HepG2 (cell line): ENCODE data around the gene HOMEZ. TPM values are rescaled to one million over a fixed set of nuclear protein-coding genes. Genes with fewer than 3 reads are reported as not detected.

ENCODE experiments used
- ATAC-seq: fragments of 200-7000 bp; cut with Tn5 transposase; 3 replicates; pipeline ENCODE4 v1.9.1; 2020; ENCODE audit warnings: mild to moderate bottlenecking, moderate library complexity
- BruUV-seq: library from RNA; stranded (reverse); fragments of 400-500 nt; replicated peaks from 2 replicates; lab custom pipeline; 2021; lab: Mats Ljungman, UMichigan
- CTCF ChIA-PET: fragments of 300-600 bp; formaldehyde crosslinking; extraction: SDS; loops from one replicate; lab custom pipeline; 2021; ENCODE audit warnings: low total read pairs, inconsistent platforms, low intra/inter-chr PET ratio; lab: Yijun Ruan, JAX
- POLR2A ChIA-PET: fragments of 350-600 bp; sonication (Branson Sonifier 250); formaldehyde crosslinking; loops from one replicate; lab custom pipeline; 2020; ENCODE audit warnings: antibody characterized with exemption, inconsistent platforms; lab: Yijun Ruan, JAX
- DNase-seq: peaks from one replicate; pipeline ENCODE4 v3.0.0-alpha.2; 2015; ENCODE audit warnings: low spot score
- FAIRE-seq: peaks from 3 replicates; lab custom pipeline; 2011; peaks lifted over from hg19 to GRCh38; lab: Jason Lieb, UNC
- H2AFZ ChIP-seq: one replicate; pipeline ENCODE4 v1.6.1; 2011; ENCODE audit warnings: low read length, inconsistent platforms
- H3K27ac ChIP-seq: fragments of 300-600 bp; 3 replicates; pipeline ENCODE4 v1.8.0; 2011; ENCODE audit warnings: mixed run types, mild to moderate bottlenecking, mixed read lengths, low read length, inconsistent platforms; ENCODE audit not compliant: insufficient read depth; ENCODE audit errors: extremely low read length
- H3K27me3 ChIP-seq, 2 experiments: fragments of 200-600 bp in 1 of 2; 2 replicates in 1 of 2; 3 replicates in 1 of 2; pipeline versions ENCODE4 v1.6.0 to v1.8.0; 2011; ENCODE audit warnings: low read length in 2 of 2, mild to moderate bottlenecking in 2 of 2, moderate library complexity in 2 of 2, inconsistent platforms in 1 of 2; ENCODE audit not compliant: insufficient read depth in 2 of 2, control insufficient read depth in 1 of 2
- H3K36me3 ChIP-seq, 2 experiments: fragments of 200-600 bp in 1 of 2; replicated peaks in 1 of 2; 2 replicates in 1 of 2; 3 replicates in 1 of 2; pipeline versions ENCODE4 v1.5.1 to v1.8.0; 2011; ENCODE audit warnings: low read length in 2 of 2, inconsistent platforms in 1 of 2; ENCODE audit not compliant: insufficient read depth in 2 of 2, control insufficient read depth in 1 of 2
- H3K4me1 ChIP-seq: 2 replicates; pipeline ENCODE4 v1.5.1; 2012; ENCODE audit warnings: low read length, inconsistent platforms; ENCODE audit not compliant: insufficient read depth
- H3K4me2 ChIP-seq: 2 replicates; pipeline ENCODE4 v1.6.0; 2011; ENCODE audit warnings: low read depth, low read length, inconsistent platforms
- H3K4me3 ChIP-seq, 3 experiments: fragments of 200-600 bp in 1 of 3; sonication (generic), shearing (Covaris generic) in 1 of 3; replicated peaks in 1 of 3; 2 replicates each; pipeline ENCODE4 v1.5.1; 2011 to 2016; ENCODE audit warnings: low read length in 3 of 3, inconsistent platforms in 2 of 3, low read depth in 2 of 3, mild to moderate bottlenecking in 2 of 3, control low read depth in 1 of 3, mixed read lengths in 1 of 3; ENCODE audit not compliant: insufficient read depth in 1 of 3
- H3K79me2 ChIP-seq: one replicate; pipeline ENCODE4 v1.6.1; 2011; ENCODE audit warnings: low read length, inconsistent platforms; ENCODE audit not compliant: insufficient read depth
- H3K9ac ChIP-seq: 2 replicates; pipeline ENCODE4 v1.6.0; 2011; ENCODE audit warnings: mild to moderate bottlenecking, low read depth, low read length, inconsistent platforms; ENCODE audit not compliant: insufficient read depth
- H3K9me3 ChIP-seq: 2 replicates; pipeline ENCODE4 v1.5.1; 2012; ENCODE audit warnings: mild to moderate bottlenecking, low read length
- H4K20me1 ChIP-seq: 2 replicates; pipeline ENCODE4 v1.6.0; 2011; ENCODE audit warnings: inconsistent platforms, mild to moderate bottlenecking, low read length, moderate library complexity; ENCODE audit not compliant: insufficient read depth
- AHR ChIP-seq: IDR thresholded peaks from 2 replicates; pipeline ENCODE4 v1.6.1; 2018; ENCODE audit warnings: missing genetic modification reagents, missing compliant biosample characterization
- CREB1 ChIP-seq, 2 experiments: fragments of 450-650 bp in 1 of 2; IDR thresholded peaks; 2 replicates each; pipeline ENCODE4 v1.6.1; 2016 to 2017; ENCODE audit warnings: control low read depth in 1 of 2, mild to moderate bottlenecking in 1 of 2, missing compliant biosample characterization in 1 of 2, missing genetic modification characterization in 1 of 2
- EP300 ChIP-seq, 3 experiments: sonication (generic) in 1 of 3; formaldehyde crosslinking in 1 of 3; IDR thresholded peaks; 2 replicates each; pipeline versions ENCODE4 v1.5.1 to v1.6.1; 2011 to 2020; ENCODE audit warnings: low read depth in 2 of 3, low read length in 2 of 3, borderline replicate concordance in 1 of 3, improper control_type of control experiment in 1 of 3, mild to moderate bottlenecking in 1 of 3, missing genetic modification reagents in 1 of 3, moderate library complexity in 1 of 3
- GATAD2A ChIP-seq: IDR thresholded peaks from 2 replicates; pipeline ENCODE4 v1.6.1; 2016
- HIVEP1 ChIP-seq: sonication (generic); formaldehyde crosslinking; IDR thresholded peaks from 2 replicates; pipeline ENCODE4 v1.4.0; 2020; ENCODE audit warnings: mild to moderate bottlenecking, missing genetic modification reagents
- HNRNPK ChIP-seq: fragments of 200-400 bp; formaldehyde crosslinking; IDR thresholded peaks from 2 replicates; pipeline ENCODE4 v1.6.1; 2018; ENCODE audit warnings: low read length, low read depth, moderate library complexity, mild to moderate bottlenecking; ENCODE audit not compliant: poor library complexity, severe bottlenecking
- KLF16 ChIP-seq, 2 experiments: sonication (generic) in 1 of 2; formaldehyde crosslinking in 1 of 2; IDR thresholded peaks; 2 replicates each; pipeline versions ENCODE4 v1.6.1 to v1.8.0; 2016 to 2023; ENCODE audit warnings: missing genetic modification reagents in 2 of 2, missing compliant biosample characterization in 1 of 2
- NFIB ChIP-seq: sonication (generic); formaldehyde crosslinking; IDR thresholded peaks from 2 replicates; pipeline ENCODE4 v1.9.0; 2021; ENCODE audit warnings: missing genetic modification reagents, mild to moderate bottlenecking, borderline replicate concordance
- RAD51 ChIP-seq: fragments of 450-650 bp; IDR thresholded peaks from 2 replicates; pipeline ENCODE4 v1.6.1; 2016; ENCODE audit warnings: borderline replicate concordance
- SMC3 ChIP-seq: IDR thresholded peaks from 2 replicates; pipeline ENCODE4 v1.6.1; 2011; ENCODE audit warnings: low read length, improper control_type of control experiment
- XBP1 ChIP-seq: sonication (generic); formaldehyde crosslinking; IDR thresholded peaks from 2 replicates; pipeline ENCODE4 v1.5.0; 2020; ENCODE audit warnings: missing genetic modification reagents
- ZNF264 ChIP-seq: sonication (generic); formaldehyde crosslinking; IDR thresholded peaks from 2 replicates; pipeline ENCODE4 v1.4.0; 2020; ENCODE audit warnings: missing genetic modification reagents
- ZNF431 ChIP-seq: sonication (generic); formaldehyde crosslinking; IDR thresholded peaks from 2 replicates; pipeline ENCODE4 v1.9.0; 2022; ENCODE audit warnings: missing genetic modification reagents, low read depth, mild to moderate bottlenecking, borderline replicate concordance
- ZNF598 ChIP-seq: sonication (generic); formaldehyde crosslinking; IDR thresholded peaks from 2 replicates; pipeline ENCODE4 v1.5.1; 2020; ENCODE audit warnings: mild to moderate bottlenecking, missing genetic modification reagents, borderline replicate concordance
- ZNF607 ChIP-seq: sonication (generic); formaldehyde crosslinking; IDR thresholded peaks from 2 replicates; pipeline ENCODE4 v1.5.1; 2020; ENCODE audit warnings: missing genetic modification reagents, mild to moderate bottlenecking, borderline replicate concordance
- ZNF790 ChIP-seq: sonication (generic); formaldehyde crosslinking; IDR thresholded peaks from 2 replicates; pipeline ENCODE4 v1.8.0; 2022; ENCODE audit warnings: missing genetic modification reagents, mild to moderate bottlenecking, borderline replicate concordance
- ZSCAN22 ChIP-seq: sonication (generic); formaldehyde crosslinking; IDR thresholded peaks from 2 replicates; pipeline ENCODE4 v1.4.0; 2020; ENCODE audit warnings: mild to moderate bottlenecking, missing genetic modification reagents
- WGBS: methylation state at CpG from one replicate; pipeline ENCODE4 v1.1.6; 2017; ENCODE audit warnings: low lambda C conversion rate; 5-methylcytosine and 5-hydroxymethylcytosine counted together
- in situ Hi-C: cut with HindIII; loops from 2 replicates; pipeline ENCODE4 v1.10.0; 2017; ENCODE audit warnings: low pct_unique_long_range_greater_than_20kb; ENCODE audit not compliant: extremely low pct_ligation_motif_present
- intact Hi-C: fragments of 100-400 bp; cut with micrococcal nuclease; formaldehyde crosslinking; loops from one replicate; pipeline ENCODE4 v1.10.0; 2022; ENCODE audit not compliant: unreplicated experiment
- polyA plus RNA-seq, 8 experiments: library from polyadenylated mRNA; depleted of rRNA in 3 of 8; stranded (reverse) in 7 of 8; unstranded in 1 of 8; fragments of >200 nt; fragmentation: Illumina TruSeq in 4 of 8; extraction: Trizol in 4 of 8; gene quantifications; 2 replicates each; pipeline versions ENCODE4 v1.2.1 to v1.2.3, GENCODE V29; 2011 to 2016; ENCODE audit warnings: low read depth in 4 of 8, missing spikeins in 1 of 8, mixed read lengths in 1 of 8; ENCODE audit not compliant: insufficient read depth in 1 of 8
- total RNA-seq, 5 experiments: library from RNA; depleted of rRNA; stranded (reverse); fragments of >200 nt; fragmentation: Illumina TruSeq; extraction: Trizol; gene quantifications; 2 replicates each; pipeline ENCODE4 v1.2.3, GENCODE V29; 2016; ENCODE audit warnings: low read depth in 1 of 5
- TF ChIP-seq, protein P1 (sequence below): sonication (generic); formaldehyde crosslinking; IDR thresholded peaks from 2 replicates; pipeline ENCODE4 v1.8.0; 2022; ENCODE audit warnings: missing genetic modification reagents, mild to moderate bottlenecking, moderate library complexity, borderline replicate concordance

The HOMEZ gene
- total and polyA plus RNA-seq, 2 of the 13 experiments (the other 11 are each of a cell fraction or from before 2014, with no cell fraction given) = 14.5 to 31.8 TPM

DNA sequence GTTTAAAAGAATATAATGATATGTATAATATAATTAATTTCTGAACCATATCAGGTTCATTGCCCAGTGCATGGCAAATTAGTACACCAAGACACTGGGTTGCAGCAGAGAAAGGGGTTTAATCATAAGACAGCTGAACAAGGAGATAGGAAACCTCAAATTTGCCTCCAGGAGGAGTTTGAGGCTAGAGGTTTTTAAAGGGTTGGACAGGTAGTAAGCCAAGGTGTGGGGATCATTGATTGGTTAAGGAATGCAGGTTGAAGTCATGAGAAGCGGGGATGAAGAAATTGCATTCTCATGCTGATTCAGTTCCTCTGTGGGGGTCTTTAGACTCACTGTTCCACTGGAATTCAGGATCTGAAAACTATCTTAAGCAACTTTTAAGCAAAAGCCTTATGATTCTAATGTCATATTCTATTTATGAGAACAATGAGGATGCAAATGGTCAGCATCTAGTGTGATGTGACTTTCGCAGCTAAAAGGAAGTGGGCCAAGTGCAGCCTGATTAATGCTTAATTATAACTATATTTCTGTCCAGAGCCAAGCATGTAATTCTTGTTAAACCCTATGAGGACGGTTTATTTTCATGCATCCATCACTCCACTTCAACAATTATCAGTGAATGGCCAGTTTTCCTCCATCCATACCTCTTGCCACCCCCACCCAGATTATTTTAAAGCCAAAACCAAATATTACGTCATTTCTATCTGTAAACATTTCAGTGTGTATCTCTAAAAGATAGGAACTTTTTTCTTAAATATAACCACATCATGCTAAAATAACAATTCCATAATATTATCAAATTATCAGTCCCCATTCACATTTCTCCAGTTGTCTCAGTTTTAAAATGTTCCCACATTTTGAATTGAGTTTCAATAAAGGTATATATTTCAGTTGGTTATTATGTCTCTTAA lies 33.3 kb downstream of the HOMEZ start (continued):
- TF ChIP-seq, protein P1, sequence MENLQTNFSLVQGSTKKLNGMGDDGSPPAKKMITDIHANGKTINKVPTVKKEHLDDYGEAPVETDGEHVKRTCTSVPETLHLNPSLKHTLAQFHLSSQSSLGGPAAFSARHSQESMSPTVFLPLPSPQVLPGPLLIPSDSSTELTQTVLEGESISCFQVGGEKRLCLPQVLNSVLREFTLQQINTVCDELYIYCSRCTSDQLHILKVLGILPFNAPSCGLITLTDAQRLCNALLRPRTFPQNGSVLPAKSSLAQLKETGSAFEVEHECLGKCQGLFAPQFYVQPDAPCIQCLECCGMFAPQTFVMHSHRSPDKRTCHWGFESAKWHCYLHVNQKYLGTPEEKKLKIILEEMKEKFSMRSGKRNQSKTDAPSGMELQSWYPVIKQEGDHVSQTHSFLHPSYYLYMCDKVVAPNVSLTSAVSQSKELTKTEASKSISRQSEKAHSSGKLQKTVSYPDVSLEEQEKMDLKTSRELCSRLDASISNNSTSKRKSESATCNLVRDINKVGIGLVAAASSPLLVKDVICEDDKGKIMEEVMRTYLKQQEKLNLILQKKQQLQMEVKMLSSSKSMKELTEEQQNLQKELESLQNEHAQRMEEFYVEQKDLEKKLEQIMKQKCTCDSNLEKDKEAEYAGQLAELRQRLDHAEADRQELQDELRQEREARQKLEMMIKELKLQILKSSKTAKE (CRISPR knock-in tag) = no peak
- TF ChIP-seq CREB1 (IDR thresholded peaks at IDR 0.05) = peak; percentile 73
- TF ChIP-seq CREB1 (CRISPR knock-in tag; IDR thresholded peaks at IDR 0.05) = no peak
- no peak for TF ChIP-seq ZNF607 (CRISPR knock-in tag)
- no peak for TF ChIP-seq NFIB
- no peak for TF ChIP-seq ZNF790 (CRISPR knock-in tag)

DNA sequence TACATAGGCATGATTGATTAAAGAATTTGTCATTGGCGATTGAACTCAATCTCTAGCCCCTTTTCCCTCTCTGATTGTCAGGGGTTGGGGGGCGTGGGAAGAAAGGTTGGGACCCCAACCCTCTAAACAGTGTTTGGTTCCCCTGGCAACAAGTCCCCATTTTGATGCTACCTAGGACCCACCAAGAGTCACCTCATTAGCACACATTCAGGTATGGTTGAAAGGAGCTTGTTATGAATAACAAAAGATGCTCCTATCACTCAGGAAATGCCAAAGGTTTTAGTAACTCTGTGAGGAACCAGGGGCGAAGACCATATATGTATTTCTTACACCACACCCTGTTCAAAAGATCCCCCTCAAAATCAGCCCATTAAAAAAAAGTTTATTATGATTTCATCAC lies 33.9 kb downstream of the HOMEZ start:
- ATAC-seq = no peak
- Histone ChIP-seq H3K4me2 (no peak overlapping the region), H3K9me3 (no peaks in the 10 kb centered on the region), H3K79me2 (no peaks in the 10 kb centered on the region), H3K36me3 (no peaks in the 10 kb centered on the region), H4K20me1 (no peaks in the 10 kb centered on the region), H3K9ac (no peak overlapping the region), H3K4me1 (no peaks in the 10 kb centered on the region), H3K27ac (no peak overlapping the region), H3K27me3 (no peaks in the 10 kb centered on the region), H3K4me3 (no peak overlapping the region), H2AFZ (no peak overlapping the region)
- no peak for DNase-seq
- 24% methylated on average over 3 of the region's 3 CpGs for WGBS
- in situ Hi-C loops (no loop called here), intact Hi-C loops (no loop called here)
- ChIA-PET POLR2A (no interaction called here), CTCF (no interaction called here)
- no TSS peak for BruUV-seq
- TF ChIP-seq KLF16 (CRISPR knock-in tag; IDR thresholded peaks at IDR 0.05) = no peak
- no peak for TF ChIP-seq ZNF264
- TF ChIP-seq HIVEP1 (CRISPR knock-in tag) = no peak
- no peak for TF ChIP-seq ZSCAN22 (CRISPR knock-in tag)
- no peak for TF ChIP-seq GATAD2A
- TF ChIP-seq EP300 (IDR thresholded peaks at IDR 0.05; ENCODE audit: low read depth in 2 of 2, low read length in 2 of 2) = no peak
- no peak for TF ChIP-seq EP300 (CRISPR knock-in tag; IDR thresholded peaks at IDR 0.05; ENCODE audit: borderline replicate concordance)
- no peak for TF ChIP-seq XBP1
- no peak for TF ChIP-seq RAD51
- no peak for TF ChIP-seq HNRNPK
- no peak for TF ChIP-seq ZNF598 (CRISPR knock-in tag)
- TF ChIP-seq ZNF431 (CRISPR knock-in tag) = no peak
- no peak for TF ChIP-seq AHR (CRISPR knock-in tag)
- no peak for TF ChIP-seq SMC3
- no peak for FAIRE-seq
